Left renal cortex interstitium (tissue), 4 donors: Measurements from ENCODE around the gene DAO. TPM values are rescaled to one million over a fixed set of nuclear protein-coding genes. Genes with fewer than 3 reads are reported as not detected.

Experiments used
- DNase-seq, 4 donors: peaks; one replicate each; pipeline ENCODE4 v3.0.0-alpha.2; 2013; ENCODE audit warnings: low read depth in 4 of 4, low spot score in 2 of 4, missing footprints in 1 of 4
- polyA plus RNA-seq, 4 donors: library from polyadenylated mRNA; unstranded; fragments of 120-200 nt; gene quantifications; one replicate each; pipeline ENCODE4 v1.2.1, GENCODE V29; 2013; ENCODE audit not compliant: insufficient read length in 4 of 4

DAO gene
- polyA plus RNA-seq, 4 donors: 0.87 to 1.8 (median 1.4) TPM

DNA sequence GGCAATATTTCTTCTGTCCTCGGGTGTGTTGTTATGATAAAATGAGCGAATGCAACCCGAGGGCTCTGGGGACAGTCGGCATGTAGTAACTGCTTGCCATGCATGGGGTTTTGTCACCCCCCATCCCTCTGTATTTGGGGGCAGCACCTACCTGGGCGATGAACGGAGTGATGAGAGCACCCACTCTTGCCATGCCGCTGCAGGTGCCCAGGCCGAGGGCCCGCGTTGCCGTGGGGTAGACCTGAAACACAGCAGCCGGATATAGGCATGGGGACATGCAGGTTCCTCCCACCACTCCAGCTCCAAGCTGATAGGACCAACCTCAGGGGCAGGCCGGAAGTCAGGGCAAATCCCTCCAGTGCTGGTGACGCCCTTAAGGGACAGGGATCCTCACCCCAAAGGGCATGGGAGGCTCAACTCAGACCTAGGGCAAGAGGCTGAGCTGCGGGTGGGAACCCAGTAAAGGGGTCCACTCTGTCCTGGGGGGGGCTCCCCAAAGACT lies 35.8 kb downstream of the DAO start:
- DNase-seq: no peak

- DNase-seq: no peak
Measured at GRCh38 chr12:108916336-108916735, 36.4 kb downstream of the DAO start.

- DNase-seq: no peak
Measured at GRCh38 chr12:108918206-108918605, 38.3 kb downstream of the DAO start.

DNA sequence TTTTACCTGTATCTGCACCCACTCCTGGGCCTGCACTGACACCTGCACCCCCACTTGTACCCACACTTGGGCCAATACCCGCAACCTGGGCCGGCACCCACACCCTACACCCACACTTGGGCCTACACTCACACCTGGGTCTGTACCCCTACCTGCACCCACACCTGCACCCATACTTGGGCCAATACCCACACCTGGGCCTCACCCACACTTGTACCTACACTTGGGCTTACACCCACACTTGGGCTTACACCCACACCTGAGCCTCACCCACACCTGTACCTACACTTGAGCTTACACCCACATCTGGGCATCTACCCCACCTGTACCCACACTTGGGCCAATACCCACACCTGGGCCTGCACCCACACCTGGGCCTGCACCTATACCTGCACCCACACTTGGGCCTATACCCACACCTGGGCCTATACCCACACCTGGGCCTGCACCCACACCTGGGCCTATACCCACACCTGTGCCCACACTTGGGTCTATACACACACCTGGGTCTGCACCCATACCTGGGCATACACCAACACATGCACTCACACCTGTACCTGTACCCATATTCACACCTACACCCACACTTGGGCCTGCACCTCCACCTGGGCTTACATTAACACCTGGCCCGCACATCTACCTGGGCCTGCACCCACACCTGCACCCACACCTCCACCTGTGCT lies 39.2 kb downstream of the DAO start:
- DNase-seq: no peak

GRCh38 chr12:108921946-108922345 lies 42.1 kb downstream of the DAO start:
- DNase-seq: no peak

- DNase-seq: no peak
Measured at GRCh38 chr12:108922918-108923317, 43.0 kb downstream of the DAO start.

DNA sequence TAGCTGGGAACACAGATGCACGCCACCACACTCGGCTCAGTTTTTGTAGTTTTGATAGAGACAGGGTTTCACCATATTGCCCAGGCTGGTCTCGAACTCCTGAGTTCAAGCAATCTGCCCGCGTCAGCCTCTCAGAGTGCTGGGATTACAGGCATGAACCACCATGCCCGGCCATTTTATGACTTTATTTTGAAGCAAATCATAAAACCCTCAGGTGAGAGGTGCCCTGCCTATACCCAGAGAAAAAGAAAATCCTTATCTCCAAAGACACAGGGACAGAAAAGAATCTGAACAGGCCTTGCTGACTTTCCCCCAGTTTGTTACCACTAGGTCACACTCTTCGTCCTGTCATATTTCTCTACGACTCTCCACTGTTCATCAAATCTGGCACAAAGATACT lies 48.8 kb downstream of the DAO start:
- DNase-seq: no peak

- DNase-seq: no peak
Measured at GRCh38 chr12:108930155-108930554, 50.3 kb downstream of the DAO start.

GRCh38 chr12:108930756-108931155 lies 50.9 kb downstream of the DAO start:
- DNase-seq: no peak

- no peak for DNase-seq
Measured at GRCh38 chr12:108933949-108934348, 54.1 kb downstream of the DAO start.

GRCh38 chr12:108935159-108935763 lies 55.4 kb downstream of the DAO start:
- DNase-seq: no peak

GRCh38 chr12:108938247-108938924 lies 58.5 kb downstream of the DAO start:
- no peak for DNase-seq

DNA sequence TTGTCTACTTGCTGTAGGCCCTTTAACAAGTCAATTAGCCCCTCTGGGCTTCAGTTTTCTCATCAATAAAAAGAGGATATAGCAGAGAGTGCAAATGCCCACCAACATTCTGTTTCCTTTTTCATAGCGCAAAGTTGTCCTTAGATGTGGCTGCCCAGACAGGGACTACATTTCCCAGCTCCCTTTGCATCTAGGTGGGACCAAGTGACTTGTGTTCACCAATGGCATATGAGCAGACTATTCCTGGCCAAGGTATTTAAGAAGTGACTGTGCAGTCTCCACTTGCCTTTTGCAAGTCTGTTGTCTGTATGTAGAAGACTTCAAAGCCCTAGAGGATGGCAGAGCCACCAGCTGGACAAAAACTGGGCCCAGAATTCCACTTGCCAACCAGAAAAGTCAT lies 59.7 kb downstream of the DAO start:
- no peak for DNase-seq

DNA sequence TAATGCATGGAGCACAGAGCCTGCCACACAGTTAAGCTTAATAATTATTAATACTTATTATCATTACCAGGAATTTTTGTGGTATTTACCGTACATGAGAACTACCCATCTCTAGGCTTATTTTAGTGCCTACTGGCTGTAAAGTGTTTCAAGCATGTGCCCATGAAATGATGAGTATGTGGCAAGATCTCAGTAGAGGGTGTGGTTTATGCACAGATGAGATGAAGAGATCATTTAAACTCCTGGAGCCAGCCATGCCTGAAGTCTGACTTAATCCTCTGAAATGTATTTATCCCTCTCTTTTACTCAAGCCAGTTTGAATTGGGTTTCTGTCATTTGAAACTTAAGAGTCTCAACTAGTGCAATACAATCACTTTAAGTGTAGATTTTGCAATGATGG lies 60.2 kb downstream of the DAO start:
- no peak for DNase-seq

- DNase-seq: no peak
Measured at GRCh38 chr12:108947097-108947496, 67.2 kb downstream of the DAO start.

- no peak for DNase-seq
Measured at GRCh38 chr12:108948367-108948766, 68.5 kb downstream of the DAO start.

DNA sequence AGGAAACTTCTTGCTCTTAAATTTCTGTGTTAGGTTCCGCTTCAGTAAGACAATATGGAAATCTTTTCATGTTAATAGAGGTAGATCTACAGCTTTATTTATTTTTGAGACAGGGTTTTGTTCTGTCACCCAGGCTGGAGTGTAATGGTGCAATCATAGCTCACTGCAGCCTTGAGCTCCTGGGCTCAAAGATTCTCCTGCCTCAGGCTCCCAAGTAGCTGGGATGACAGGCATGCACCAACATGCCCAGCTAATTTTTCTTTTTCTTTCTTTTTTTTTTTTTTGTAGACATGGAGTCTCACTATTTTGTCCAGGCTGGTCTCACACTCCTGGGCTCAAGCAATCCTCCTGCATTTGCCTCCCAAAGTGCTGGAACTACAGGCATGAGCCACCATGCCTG lies 70.1 kb downstream of the DAO start:
- DNase-seq: no peak

Other genes starting within 250 kb of the DAO start
- 1 to 10 TPM; 1.9 to 3.2 (median 2.4) TPM for gene SELPLG, start 246.2 kb upstream of the DAO start, polyA plus RNA-seq
- 10 to 100 TPM; 52.9 to 65.9 (median 61.8) TPM for gene CORO1C, start 148.6 kb upstream of the DAO start, polyA plus RNA-seq
- 10 to 100 TPM; 16.8 to 26.8 (median 22.0) TPM for gene SSH1, start 22.5 kb upstream of the DAO start, polyA plus RNA-seq
- under 1 TPM in 3 of 4 donors, not detected in 1; 0.06 to 0.11 (median 0.09) TPM for gene SVOP, start 141.0 kb downstream of the DAO start, polyA plus RNA-seq
- 10 to 100 TPM; 23.3 to 30.5 (median 26.9) TPM for gene USP30, start 172.5 kb downstream of the DAO start, polyA plus RNA-seq
- 10 to 100 TPM; 30.2 to 36.1 (median 32.5) TPM for gene ALKBH2, start 213.4 kb downstream of the DAO start, polyA plus RNA-seq
- 10 to 100 TPM; 63.4 to 69.3 (median 67.0) TPM for gene UNG, start 217.5 kb downstream of the DAO start, polyA plus RNA-seq
- gene ACACB, start 236.5 kb downstream of the DAO start, polyA plus RNA-seq: 10 to 100 TPM; 14.4 to 28.9 (median 21.5) TPM